GM21528 (cell line): ENCODE results near the gene FLAD1.
"Not testable (repeated sequence)": the region's sequence is repeated elsewhere in the genome, so short reads cannot be mapped to it uniquely, and the experiment has no call there.

ENCODE experiments used
- ATAC-seq: cut with Tn5 transposase; IDR thresholded peaks from one replicate; pipeline ENCODE4 v1.9.1; 2021; ENCODE audit warnings: mild to moderate bottlenecking, moderate library complexity; ENCODE audit not compliant: unreplicated experiment, low FRiP score

FLAD1 gene

DNA sequence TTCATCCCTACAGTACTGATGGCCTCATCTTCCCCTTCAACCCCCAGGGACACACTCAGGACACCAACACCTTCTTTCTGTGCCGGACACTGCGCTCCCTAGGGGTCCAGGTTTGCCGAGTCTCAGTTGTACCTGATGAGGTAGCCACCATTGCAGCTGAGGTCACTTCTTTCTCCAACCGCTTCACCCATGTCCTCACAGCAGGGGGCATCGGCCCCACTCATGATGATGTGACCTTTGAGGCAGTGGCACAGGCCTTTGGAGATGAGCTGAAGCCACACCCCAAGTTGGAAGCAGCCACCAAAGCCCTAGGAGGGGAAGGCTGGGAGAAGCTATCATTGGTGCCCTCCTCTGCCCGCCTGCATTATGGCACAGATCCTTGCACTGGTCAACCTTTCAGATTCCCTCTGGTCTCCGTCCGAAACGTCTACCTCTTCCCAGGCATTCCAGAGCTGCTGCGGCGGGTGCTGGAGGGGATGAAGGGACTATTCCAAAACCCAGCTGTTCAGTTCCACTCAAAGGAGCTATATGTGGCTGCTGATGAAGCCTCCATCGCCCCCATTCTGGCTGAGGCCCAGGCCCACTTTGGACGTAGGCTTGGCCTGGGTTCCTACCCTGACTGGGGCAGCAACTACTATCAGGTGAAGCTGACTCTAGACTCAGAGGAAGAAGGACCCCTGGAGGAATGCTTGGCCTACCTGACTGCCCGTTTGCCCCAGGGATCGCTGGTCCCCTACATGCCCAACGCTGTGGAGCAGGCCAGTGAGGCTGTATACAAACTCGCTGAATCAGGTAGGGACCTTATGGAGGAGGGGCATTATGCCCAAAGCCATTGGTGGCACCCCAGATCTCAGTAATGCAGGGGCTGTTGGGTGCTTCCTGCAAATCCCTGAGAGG is 5.2 kb downstream of the FLAD1 start:
- no peak for ATAC-seq

DNA sequence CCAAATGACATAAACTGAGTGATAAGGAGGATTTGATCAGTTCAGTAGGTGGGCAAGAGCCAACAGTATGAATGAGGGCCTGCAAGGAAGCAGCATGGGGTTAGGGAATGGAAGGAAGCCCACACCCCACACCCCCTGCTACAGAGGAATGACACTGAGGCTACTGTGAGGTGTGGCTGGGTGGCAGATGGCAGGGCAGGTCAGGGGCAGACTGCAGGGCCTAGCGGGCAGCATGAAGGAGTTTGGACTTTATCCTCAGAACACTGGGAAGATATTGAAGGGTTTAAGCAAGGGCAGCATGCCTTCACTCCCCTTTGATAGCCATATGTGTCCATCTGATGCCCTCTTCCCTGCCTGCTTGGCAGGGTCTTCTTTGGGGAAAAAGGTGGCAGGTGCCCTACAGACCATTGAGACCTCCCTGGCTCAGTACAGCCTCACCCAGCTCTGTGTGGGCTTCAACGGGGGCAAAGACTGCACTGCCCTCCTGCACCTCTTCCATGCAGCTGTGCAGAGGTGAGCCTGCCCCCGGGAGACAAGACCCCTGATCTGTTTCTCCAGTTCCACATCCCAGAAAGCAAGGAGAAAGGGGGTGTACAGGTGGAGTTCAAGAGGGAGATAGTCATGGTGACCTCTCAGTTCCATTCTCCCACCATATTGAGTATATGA is 6.2 kb downstream of the FLAD1 start:
- no peak for ATAC-seq

DNA sequence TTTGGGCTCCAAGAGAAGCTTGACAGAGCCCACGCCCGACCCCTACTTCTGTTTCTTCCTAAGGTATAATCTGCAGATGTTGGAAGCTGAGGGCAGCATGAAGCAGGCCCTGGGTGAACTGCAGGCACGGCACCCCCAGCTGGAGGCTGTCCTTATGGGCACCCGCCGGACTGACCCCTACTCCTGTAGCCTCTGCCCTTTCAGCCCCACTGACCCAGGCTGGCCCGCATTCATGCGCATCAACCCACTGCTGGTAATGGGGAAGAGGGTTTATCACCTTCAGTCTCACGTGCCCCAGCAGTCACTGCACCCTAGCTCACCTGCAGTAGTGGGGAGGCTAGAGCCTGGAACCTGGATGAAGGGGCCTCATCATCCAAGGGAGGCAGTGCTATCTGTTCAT is 7.1 kb downstream of the FLAD1 start:
- ATAC-seq: no peak

DNA sequence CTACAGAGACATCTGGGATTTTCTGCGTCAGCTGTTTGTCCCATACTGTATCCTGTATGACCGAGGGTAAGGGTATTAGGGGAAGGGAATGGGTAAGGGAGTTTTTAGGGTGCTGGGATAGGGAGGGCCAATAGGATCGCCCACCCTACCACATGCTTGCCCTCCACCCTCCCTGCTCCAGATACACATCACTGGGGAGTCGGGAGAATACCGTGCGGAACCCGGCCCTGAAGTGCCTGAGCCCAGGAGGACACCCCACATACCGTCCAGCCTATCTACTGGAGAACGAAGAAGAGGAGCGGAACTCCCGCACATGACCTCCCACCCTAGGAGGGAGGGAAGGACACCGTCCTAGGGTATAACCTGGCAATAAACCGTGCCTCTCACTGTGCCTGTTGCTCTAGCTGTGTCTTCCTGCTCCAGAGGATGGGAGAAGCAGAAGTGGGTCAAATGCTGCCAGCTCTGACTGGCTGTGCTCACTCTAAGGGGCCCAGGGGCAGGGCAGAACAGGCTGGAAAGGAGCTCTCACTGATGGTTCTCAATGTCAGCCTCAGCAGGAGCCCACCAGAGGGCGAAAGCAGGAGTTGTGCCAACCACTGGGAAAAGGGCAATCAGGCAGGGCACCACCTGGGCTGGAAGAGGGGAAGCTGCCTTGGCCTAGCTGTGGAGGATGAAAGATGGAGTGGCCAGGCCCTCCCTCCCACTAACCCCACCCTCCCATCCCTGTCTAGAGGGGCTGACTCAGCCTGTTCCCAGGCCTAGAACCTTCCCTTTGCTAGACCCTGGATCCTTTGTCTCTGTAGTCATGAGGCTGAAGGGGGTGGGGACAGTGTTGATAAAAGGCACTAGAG is 9.8 kb downstream of the FLAD1 start:
- no peak for ATAC-seq

DNA sequence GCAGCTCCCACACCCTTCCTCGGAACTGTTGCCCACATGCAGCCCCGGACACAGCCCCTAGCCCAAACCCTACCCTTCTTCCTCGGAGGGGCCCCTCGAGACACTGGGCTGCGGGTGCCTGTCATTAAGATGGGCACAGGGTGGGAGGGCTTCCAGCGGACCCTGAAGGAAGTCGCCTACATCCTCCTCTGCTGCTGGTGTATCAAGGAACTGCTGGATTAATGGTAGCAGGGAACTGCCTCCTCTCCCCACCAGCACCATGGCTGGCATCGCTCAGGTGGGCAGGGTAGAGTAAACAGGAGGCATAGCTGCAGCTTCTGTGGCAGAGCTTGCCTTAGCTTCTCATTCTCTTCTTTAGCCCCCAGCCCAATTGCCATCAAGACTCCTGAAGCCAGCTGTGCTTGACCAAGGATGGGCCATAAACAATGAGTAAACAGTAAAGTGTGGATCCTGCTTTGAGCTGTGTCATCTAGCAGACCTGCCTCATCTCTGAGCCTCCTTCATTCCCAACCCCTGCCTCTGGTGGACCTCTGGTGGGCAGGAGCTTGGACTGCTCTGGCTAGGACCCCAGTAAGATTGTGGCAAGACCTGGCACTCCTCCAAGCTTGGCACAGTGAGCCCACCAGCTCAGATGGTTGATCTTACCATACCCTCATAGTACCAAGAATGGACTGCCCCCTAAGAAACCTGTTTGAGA is 10.6 kb downstream of the FLAD1 start, which contains the start of gene LENEP:
TSS of gene LENEP (plus strand) at position 15 of the 697 bp plus-strand sequence. CDS start at position 37, 22 bp downstream.
- ATAC-seq: no peak

DNA sequence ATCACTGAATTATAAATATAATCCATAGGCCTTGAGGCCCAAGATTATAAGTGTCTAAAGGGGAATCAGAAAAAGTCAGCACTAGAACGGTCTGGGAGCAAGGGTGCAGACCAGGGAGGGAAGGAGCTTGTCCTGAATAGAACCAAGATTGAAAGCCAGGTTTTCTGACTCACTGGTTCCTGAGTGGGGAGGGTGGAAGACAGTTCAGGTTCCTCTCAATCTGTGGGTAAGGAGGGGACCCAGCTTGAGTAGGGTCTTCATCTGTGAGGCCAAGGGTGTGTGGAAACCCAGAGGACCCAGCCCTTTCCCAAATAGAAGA is 11.1 kb downstream of the FLAD1 start:
- ATAC-seq: no peak

DNA sequence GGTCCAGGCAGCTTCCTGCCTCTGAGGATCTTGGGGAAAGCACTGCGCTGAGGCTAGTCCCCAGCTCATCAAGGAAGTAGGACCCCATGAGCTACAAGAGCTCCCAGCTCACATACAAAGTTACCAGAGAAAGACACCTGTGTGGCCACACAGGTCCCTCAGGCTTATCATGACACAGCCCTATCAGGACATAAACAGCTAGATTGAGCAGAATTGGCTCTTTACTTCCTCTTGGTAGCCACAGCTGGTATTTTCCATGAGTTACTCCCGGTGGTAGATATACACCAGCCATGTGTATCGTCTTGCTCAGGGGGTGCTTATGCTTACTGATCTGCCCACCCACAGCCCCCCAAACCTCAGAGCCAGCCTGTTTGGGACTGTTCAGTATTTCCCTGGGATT is 11.4 kb downstream of the FLAD1 start:
- no peak for ATAC-seq

DNA sequence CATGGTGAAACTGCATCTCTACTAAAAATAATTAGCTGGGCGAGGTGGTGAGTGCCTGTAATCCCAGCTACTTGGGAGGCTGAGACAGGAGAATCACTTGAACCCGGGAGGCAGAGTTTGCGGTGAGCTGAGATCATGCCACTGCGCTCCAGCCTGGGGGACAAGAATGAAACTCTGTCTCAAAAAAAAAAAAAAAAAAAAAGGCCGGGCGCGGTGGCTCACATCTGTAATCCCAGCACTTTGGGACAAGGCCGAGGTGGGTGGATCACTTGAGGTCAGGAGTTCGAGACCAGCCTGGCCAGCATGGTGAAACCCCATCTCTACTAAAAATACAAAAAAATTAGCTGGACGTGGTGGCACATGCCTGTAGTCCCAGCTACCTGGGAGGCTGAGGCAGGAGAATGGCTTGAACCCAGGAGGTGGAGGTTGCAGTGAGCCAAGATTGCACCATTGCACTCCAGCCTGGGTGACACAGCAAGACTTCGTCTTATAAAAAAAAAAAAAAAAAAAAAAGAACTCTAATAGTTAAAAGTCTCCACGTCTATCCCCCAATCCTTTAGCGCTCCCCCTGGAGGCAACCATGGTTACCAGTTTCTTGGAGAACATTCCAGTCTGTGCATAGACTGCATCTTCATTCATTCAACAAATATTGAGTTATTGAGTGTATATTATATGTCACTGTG is 12.3 kb downstream of the FLAD1 start:
- not testable (repeated sequence) for ATAC-seq

DNA sequence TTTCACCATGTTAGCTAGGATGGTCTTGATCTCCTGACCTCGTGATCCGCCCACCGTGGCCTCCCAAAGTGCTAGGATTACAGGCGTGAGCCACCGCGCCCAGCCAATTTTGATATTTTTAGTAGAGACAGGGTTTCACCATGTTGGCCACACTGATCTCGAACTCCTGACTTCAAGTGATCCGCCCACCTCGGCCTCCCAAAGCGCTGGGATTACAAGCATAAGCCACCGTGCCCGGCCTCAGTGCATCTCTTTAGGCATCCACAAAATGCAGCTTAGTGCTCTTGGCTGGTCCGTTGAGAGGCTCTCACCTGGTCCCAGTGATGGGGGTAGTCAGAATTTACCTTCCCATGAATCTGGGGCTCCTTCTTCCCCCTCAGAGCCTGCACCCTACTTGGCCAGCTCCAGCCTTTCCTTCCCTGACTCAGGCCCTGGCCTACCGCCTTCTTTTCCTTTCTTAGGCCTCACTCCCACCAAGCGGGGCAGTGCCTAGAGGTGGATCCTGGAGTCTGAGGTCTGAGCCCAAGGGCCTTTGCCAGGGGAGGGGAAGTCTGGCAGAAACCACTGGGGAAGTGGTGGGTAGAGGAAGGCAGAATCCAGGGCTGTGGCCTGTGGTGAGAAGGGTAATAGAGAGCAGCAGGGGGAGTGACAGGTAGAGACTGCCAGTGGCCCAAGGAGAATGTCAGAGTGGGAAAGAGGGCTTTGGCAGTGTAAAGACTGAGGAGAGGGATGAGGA is 14.0 kb downstream of the FLAD1 start:
- no peak for ATAC-seq

DNA sequence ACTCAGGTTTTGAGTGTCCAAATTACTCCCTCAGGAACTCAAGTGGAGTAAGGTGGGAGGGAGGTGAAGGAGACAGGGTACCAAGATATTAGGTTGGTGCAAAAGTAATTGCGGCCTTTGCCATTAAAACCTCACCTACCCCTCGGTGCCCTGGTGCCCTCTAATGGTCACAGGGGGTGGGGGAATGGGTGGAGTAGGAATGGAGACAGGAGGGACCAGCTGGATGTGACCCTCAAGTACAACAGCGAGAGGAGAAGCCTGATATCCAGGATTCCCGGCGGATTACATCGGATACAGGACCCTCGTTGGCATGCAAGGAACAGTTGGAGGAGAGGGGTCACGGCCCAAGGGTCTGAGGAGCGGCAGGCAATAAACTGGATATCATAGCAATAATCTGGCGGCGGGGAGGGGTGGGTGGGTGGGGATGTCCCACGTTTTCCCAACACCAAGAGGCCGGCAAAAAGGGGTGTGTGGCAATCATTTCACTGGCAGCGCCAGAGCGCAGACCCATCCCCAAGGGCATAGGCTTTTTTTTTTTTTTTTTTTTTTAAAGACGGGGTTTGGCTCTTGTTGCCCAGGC is 15.1 kb downstream of the FLAD1 start:
- no peak for ATAC-seq

DNA sequence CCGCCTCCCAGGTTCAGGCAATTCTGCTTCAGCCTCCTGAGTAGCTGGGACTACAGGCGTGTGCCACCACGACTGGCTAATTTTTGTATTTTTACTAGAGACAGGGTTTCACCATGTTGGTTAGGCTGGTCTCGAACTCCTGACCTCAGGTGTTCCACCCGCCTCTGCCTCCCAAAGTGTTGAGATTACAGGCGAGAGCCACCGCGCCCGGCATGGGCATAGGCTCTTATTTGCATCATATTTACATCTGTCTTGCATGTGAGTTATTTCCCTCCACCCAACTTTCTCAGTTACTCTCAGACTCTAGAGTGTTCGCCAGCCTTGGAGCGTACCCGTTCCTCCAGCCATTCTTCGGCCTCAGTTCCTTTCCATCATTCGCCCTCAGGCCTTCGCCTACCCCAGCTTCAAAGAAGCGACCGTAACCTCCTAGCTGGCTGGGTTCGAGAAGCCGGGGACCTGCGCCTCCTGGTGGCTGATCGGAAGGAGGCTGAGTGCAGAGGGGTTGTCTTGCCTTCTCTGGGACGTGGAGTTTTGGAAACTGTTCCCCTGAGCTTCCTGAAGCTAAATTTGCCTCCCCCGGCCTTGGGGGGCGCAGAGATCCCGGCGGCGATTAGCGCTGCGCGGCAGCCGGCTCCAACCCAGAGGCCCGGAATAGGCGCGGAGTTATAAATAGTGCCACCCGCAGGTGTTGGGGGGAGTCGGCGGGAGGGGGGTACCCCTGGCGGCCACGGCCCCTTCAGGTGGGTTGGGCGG is 15.8 kb downstream of the FLAD1 start:
- ATAC-seq: no peak

DNA sequence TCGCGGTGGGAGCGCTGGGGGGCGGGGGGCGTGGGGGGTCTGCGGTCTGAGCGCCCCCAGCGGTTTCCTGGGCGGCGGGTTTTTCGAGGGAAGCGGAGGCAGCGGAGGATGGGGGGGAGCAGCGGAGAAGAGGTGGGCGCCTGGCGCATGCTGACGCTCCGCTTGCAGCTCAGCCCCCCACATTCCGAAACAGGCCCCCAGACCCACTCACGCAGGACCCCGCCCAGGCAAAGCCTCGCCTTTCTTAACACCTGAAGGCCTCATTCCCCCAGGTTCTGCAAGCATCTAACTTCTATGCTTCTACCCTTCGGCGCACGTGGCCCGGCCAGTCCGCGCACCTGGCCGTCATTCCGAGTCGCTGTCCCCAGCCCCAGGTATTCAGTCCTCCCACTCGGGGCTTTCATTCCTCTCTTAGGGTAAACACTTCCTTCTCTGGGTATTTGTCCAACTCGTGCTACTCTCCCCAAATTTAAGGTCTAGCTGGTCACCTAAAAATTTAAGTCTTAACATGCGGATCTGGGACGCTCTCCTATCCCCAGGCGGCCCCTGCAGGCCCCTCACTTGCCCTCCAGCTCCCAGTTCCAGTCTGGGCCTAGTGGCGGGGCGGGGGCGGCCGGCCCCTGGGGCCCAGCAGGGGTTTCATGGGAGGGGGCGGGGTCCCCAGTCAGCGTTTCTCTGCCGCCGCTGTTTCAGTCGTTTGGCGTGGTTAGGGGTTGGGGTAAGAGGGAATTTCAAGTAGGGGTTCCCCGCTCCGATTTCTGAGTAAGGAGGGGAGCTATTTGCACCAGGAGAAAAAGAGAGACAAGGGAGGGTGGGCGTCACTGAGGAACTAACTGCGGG is 16.6 kb downstream of the FLAD1 start:
- ATAC-seq: no peak

DNA sequence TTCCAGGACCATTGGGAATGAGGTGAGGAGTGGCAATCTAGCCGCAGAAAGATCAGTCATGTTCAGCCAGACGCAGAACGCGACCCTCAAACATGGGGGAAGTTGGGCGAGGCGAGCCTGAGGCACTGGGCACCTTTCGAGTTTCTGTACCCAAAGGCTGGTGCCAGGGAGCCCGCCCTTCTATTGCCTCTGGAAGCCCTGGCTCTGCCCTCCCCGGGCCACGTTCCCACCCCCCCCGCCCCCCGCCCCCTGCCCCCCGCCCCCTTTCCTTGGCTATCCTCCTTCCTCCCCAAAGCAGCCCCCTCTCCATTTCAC is 17.2 kb downstream of the FLAD1 start:
- no peak for ATAC-seq

DNA sequence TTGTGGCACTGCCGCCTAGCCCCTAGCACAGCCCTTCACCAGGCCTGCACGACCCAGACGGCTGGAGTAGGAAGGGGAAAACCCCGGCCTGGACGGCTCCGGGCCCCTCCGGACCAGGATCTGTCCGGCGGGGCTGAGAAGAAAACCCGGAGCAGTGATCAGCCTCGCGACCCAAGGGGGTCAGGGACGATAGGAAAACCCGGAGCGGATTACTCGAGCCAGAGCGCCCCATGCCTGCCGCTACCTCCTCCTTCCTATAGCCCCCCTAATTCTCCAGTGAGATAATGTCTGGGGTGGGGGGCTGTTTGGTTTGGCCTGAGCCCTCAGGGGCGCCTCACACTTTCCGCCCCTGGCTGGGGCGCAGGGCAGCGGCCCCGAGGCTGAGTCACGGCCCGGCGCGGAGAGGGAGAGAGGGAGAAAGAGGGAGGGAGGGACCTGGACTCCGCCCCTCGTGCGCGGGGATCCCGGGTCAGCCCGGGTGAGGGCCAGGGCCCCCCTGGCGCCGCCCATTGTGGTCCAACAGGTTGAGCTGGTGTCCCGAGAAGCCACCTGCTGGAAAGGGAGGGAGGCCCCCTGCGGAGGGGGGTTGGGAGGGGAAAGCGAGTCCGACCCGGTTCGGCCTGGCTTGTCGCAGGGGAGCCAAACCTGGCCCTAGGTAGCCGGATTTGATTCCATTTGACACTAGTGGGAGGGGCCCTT is 17.7 kb downstream of the FLAD1 start:
- peak; percentile 33 for ATAC-seq

DNA sequence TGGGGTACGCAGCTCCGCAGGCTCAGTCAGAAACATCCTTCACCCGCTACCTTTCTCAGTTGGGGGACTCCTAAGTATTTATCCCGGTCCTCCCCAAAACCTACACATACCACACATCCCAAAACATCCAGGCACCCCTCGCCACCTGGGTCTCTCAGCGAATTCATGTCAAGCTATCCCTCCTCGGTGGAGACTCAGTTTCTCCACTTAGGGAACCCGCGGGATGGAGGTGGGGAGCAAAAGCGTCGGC is 18.2 kb downstream of the FLAD1 start:
- ATAC-seq: peak; percentile 11

DNA sequence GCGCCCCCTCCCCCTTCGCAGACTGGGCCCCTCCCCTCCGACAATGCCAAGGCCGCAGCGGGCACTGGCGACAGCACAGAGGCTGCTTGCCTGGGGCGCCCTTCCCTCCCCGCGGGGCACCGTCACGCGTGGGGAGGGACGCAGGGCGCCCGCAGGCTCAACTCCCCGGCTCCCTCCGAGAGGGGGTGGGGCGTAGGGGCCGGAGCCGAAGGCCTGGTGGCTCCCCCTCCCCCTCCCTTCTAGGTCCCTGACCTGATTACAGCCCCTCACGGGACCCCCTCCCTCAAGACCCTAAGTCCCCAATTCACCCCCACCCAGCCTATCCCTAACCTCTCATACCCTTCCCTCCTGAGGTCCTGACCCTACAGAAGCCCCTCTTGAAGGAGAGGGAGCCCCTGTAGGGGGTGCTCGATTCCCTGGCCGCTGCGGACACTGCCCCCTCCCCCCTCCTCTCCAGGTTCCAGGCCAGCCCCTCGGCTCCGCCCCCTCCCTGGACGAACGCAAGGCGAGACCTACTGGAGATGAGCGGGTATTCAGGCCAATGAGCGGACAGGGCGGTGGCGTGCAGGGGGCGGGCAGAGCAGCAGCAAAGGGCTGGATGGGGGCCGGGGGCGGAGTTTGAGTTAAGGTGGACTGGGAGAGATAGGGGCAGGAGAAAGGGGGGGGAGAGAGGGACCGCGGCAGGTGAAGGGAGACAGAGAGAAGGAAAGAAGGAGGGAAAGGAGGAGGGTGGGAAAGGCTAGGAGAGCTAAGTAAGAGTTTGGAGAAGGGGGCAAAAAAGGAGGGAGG is 18.7 kb downstream of the FLAD1 start:
- ATAC-seq: peak; percentile 50
